Gastroesophageal sphincter (tissue), 4 donors: ENCODE results near the gene REELD1. TPM values are rescaled to one million over a fixed set of nuclear protein-coding genes. Genes with fewer than 3 reads are reported as not detected.

Experiments
- ATAC-seq: fragments of 150-250 bp; one replicate; pipeline ENCODE4 v1.9.1; 2016; ENCODE audit warnings: mild to moderate bottlenecking, moderate library complexity
- H3K27ac ChIP-seq, 4 donors: fragments of 200-600 bp; sonication (generic) in 3 of 4; 1 replicate in 3 of 4; 2 replicates in 1 of 4; pipeline ENCODE4 v1.5.1; 2016 to 2019
- H3K27me3 ChIP-seq: fragments of 200-600 bp; sonication (generic); one replicate; pipeline ENCODE4 v1.5.1; 2019
- H3K36me3 ChIP-seq, 2 donors: fragments of 200-600 bp; sonication (generic); one replicate each; pipeline ENCODE4 v1.5.1; 2019; ENCODE audit warnings: control low read depth in 1 of 2
- H3K4me1 ChIP-seq, 3 donors: fragments of 200-600 bp; sonication (generic); 1 replicate in 2 of 3; 2 replicates in 1 of 3; pipeline ENCODE4 v1.5.1; 2016 to 2019; ENCODE audit warnings: control low read depth in 2 of 3
- H3K4me3 ChIP-seq, 2 donors: fragments of 200-600 bp; sonication (generic); one replicate each; pipeline ENCODE4 v1.5.1; 2019; ENCODE audit warnings: mild to moderate bottlenecking in 1 of 2, moderate library complexity in 1 of 2
- H3K9me3 ChIP-seq, 3 donors: fragments of 200-600 bp; sonication (generic); one replicate each; pipeline ENCODE4 v1.5.1; 2017 to 2019; ENCODE audit warnings: control low read depth in 2 of 3
- CTCF ChIP-seq, 4 experiments: fragments of 200-600 bp in 2 of 4; fragments of 450-650 bp in 2 of 4; sonication (generic) in 1 of 4; IDR thresholded peaks; one replicate each; pipeline ENCODE4 v1.5.1; 2017 to 2019; ENCODE audit warnings: antibody characterized with exemption in 4 of 4, mild to moderate bottlenecking in 2 of 4, moderate library complexity in 2 of 4
- EP300 ChIP-seq: sonication (generic); formaldehyde crosslinking; IDR thresholded peaks from one replicate; pipeline ENCODE4 v1.6.1; 2017; ENCODE audit warnings: antibody characterized with exemption, mild to moderate bottlenecking
- POLR2A ChIP-seq, 2 donors: fragments of 450-650 bp; IDR thresholded peaks; one replicate each; pipeline ENCODE4 v1.6.1; 2017; ENCODE audit warnings: antibody characterized with exemption in 2 of 2, mild to moderate bottlenecking in 2 of 2, moderate library complexity in 1 of 2
- POLR2AphosphoS5 ChIP-seq: sonication (generic); formaldehyde crosslinking; IDR thresholded peaks from one replicate; pipeline ENCODE4 v1.6.1; 2017; ENCODE audit warnings: antibody characterized with exemption
- WGBS, 2 donors: methylation state at CpG; one replicate each; pipeline ENCODE4 v1.1.5; 2018; ENCODE audit warnings: low coverage in 1 of 2; 5-methylcytosine and 5-hydroxymethylcytosine counted together
- total RNA-seq, 4 donors: library from RNA; depleted of rRNA; stranded (reverse); fragments of >200 nt; gene quantifications; one replicate each; pipeline ENCODE4 v1.1.0, GENCODE V29; 2016

The REELD1 gene
- total RNA-seq, 4 donors from 2014 or later: 0.78 to 1.4 TPM; not detected in 2

DNA sequence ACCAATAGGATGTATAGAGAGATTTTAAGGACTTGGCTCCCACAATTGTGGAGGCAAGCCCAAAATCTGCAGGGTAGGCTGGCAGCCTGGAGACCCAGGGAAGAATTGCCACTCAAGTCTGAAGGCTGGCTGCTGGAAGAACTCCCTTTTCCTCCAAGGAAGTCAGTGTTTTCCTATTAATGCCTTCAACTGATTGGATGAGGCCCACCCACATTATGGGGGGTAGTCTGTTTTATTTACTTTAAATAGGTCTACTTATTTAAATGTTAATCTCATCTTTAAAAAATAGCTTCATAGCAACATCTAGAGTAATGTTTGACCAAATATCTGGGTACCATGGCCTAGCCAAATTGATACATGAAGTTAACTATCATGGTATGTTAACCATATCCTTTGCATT is 20.1 kb upstream of the REELD1 start:
- TF ChIP-seq POLR2A (IDR thresholded peaks at IDR 0.05) (no peak), EP300 (no peak), CTCF (IDR thresholded peaks at IDR 0.05) (no peak), POLR2AphosphoS5 (no peak)
- Histone ChIP-seq H3K4me3 (no peak overlapping the region), H3K9me3 (no peaks in the 10 kb centered on the region), H3K27me3 (no peaks in the 10 kb centered on the region), H3K27ac (no peak overlapping the region), H3K36me3 (peaks cover 0 to 36% of the 10 kb centered on the region in 2 donors), H3K4me1 (peaks cover 0 to 20% (median 0%) of the 10 kb centered on the region in 3 donors)
- ATAC-seq: no peak

DNA sequence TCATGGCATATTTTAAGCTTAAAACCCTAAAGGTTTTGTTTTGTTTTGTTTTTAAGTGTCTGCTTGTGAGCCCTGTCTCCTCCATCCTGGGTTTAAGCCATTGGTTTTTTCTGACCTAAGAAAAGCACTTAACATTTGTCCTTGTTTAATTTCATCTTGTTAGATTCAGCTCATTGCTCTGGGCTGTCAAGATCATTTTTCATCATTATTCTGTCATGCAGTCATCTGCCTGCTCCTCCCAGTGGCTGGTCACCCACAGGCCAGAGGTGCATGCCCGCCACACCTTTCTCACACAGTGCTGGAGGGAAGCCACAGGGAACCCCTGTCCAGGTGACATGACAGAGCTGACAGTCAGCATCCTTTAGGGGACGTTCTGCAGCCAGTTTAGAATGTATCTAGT is 11.7 kb upstream of the REELD1 start:
- TF ChIP-seq POLR2AphosphoS5: no peak
- no peak for TF ChIP-seq EP300
- TF ChIP-seq POLR2A (IDR thresholded peaks at IDR 0.05): no peak
- TF ChIP-seq CTCF (IDR thresholded peaks at IDR 0.05): no peak
- WGBS, 2 donors: 63 to 77% methylated on average over 1 to 2 of the region's 2 CpGs
- Histone ChIP-seq H3K9me3 (no peaks in the 10 kb centered on the region), H3K4me1 (no peaks in the 10 kb centered on the region), H3K36me3 (peaks cover 0 to 5% of the 10 kb centered on the region in 2 donors), H3K4me3 (no peak overlapping the region), H3K27ac (no peak overlapping the region), H3K27me3 (no peaks in the 10 kb centered on the region)
- ATAC-seq: no peak

DNA sequence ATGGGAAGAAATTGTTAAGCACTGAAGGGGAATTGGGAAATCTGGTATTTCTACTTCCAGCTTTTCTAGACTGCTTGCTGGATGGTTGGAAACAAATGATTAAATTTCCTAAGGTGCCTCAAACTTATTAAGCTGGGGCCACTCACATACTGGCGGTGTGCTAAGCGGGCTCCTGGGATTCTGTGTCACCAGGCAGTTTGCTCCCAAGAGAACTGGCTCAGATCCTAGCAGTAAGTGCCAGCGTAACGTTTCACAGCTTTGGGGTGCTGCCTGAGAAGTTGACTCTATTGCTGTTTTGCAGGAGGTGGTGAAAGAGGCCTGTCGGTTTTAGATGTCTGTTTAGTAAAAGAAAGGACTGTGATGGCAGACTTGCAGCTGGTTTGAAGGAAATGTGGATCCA is 6.9 kb upstream of the REELD1 start:
- Histone ChIP-seq H3K9me3 (no peaks in the 10 kb centered on the region), H3K36me3 (peaks cover 0 to 5% of the 10 kb centered on the region in 2 donors), H3K4me1 (no peaks in the 10 kb centered on the region), H3K27me3 (no peaks in the 10 kb centered on the region), H3K27ac (no peak overlapping the region), H3K4me3 (no peak overlapping the region)
- ATAC-seq: no peak
- TF ChIP-seq POLR2AphosphoS5 (no peak), EP300 (no peak)
- WGBS, 2 donors: 58 to 77% methylated on average over 3 to 5 of the region's 5 CpGs

DNA sequence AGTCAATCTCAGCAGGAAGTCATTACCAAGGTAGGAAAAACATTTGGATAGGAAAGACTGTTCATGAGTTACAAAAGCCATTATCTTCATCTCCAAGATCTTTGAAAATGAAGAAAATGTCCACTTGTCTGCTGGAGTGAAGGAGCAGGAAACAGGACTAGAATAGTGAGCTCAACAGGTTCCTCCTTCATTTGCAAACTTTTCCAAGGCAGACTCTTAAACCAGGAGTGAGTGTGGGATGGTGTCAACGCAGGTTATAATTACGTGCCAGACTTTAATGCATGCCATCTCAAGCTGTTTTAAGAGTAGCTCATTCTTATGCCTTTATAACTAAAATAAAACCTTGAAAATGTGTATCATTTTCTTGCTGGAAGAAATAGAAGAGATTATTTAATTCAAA is 3.4 kb upstream of the REELD1 start:
- ATAC-seq: no peak
- no peak for TF ChIP-seq POLR2AphosphoS5
- no peak for TF ChIP-seq CTCF (IDR thresholded peaks at IDR 0.05)
- TF ChIP-seq EP300: no peak
- TF ChIP-seq POLR2A (IDR thresholded peaks at IDR 0.05): no peak
- Histone ChIP-seq H3K27me3 (no peaks in the 10 kb centered on the region), H3K4me1 (no peaks in the 10 kb centered on the region), H3K4me3 (no peak overlapping the region), H3K36me3 (no peaks in the 10 kb centered on the region), H3K9me3 (no peaks in the 10 kb centered on the region), H3K27ac (no peak overlapping the region)
- 62 to 68% methylated on average over 2 of the region's 2 CpGs for WGBS, 2 donors

DNA sequence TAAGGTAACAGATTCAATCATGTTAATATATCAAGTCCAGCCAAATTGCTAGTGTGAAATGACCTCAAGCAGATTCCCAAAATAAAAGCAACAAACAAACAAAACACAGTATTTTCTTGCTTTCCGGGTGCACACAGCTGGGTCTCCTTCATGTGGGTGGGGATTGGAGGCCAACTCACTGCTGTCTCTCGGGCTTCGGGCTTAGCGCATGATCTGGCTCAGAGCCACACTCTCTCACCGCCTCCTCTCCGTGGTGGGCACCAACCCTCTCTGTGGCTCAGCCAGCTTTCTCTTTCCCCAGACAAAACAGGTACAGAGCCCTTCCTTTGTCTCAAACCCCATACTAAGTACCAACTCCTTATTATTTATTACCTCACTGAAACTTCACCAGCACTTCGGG is 2.9 kb upstream of the REELD1 start:
- TF ChIP-seq EP300: no peak
- TF ChIP-seq CTCF (IDR thresholded peaks at IDR 0.05): no peak
- no peak for TF ChIP-seq POLR2A (IDR thresholded peaks at IDR 0.05)
- no peak for TF ChIP-seq POLR2AphosphoS5
- WGBS, 2 donors: 71 to 83% methylated on average over 6 of the region's 7 CpGs
- H3K27ac ChIP-seq: no peak overlapping the region
- ATAC-seq: no peak
- no peaks in the 10 kb centered on the region for H3K36me3 ChIP-seq
- no peaks in the 10 kb centered on the region for H3K9me3 ChIP-seq
- no peaks in the 10 kb centered on the region for H3K27me3 ChIP-seq
- no peak overlapping the region for H3K4me3 ChIP-seq
- H3K4me1 ChIP-seq: no peaks in the 10 kb centered on the region

DNA sequence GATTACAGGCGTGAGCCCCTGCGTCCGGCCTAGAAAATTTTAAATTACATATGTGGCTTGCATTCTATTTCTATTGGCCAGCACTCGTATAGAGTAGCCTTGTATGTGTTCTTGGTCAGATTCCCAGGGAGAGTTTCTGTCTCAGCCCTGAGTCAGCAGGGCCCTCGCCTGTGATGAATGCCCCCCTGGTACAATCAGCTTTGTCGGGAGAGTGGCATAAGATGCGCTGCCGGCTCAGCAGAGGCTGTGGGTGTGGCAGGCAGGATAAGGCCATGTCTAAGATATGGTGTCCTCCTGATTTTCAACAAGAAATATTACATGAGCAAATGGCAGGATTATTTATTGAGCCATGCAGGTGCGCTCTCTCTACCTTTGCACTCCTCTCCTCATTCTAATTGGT is 1.6 kb upstream of the REELD1 start:
- H3K27ac ChIP-seq: no peak overlapping the region
- no peaks in the 10 kb centered on the region for H3K9me3 ChIP-seq
- H3K27me3 ChIP-seq: no peaks in the 10 kb centered on the region
- 89 to 93% methylated on average over 3 to 9 of the region's 9 CpGs for WGBS, 2 donors
- no peaks in the 10 kb centered on the region for H3K36me3 ChIP-seq
- no peaks in the 10 kb centered on the region for H3K4me1 ChIP-seq
- TF ChIP-seq POLR2A (IDR thresholded peaks at IDR 0.05) (no peak), POLR2AphosphoS5 (no peak), CTCF (IDR thresholded peaks at IDR 0.05) (no peak), EP300 (no peak)
- no peak for ATAC-seq
- H3K4me3 ChIP-seq: no peak overlapping the region
